ENCODE measurements around the gene SF3B6.
A peak's percentile ranks its signal among the peaks of the same experiment; 100 is the strongest.
"Not testable (repeated sequence)": the region's sequence is repeated elsewhere in the genome, so short reads cannot be mapped to it uniquely, and the experiment has no call there.

The SF3B6 gene

DNA sequence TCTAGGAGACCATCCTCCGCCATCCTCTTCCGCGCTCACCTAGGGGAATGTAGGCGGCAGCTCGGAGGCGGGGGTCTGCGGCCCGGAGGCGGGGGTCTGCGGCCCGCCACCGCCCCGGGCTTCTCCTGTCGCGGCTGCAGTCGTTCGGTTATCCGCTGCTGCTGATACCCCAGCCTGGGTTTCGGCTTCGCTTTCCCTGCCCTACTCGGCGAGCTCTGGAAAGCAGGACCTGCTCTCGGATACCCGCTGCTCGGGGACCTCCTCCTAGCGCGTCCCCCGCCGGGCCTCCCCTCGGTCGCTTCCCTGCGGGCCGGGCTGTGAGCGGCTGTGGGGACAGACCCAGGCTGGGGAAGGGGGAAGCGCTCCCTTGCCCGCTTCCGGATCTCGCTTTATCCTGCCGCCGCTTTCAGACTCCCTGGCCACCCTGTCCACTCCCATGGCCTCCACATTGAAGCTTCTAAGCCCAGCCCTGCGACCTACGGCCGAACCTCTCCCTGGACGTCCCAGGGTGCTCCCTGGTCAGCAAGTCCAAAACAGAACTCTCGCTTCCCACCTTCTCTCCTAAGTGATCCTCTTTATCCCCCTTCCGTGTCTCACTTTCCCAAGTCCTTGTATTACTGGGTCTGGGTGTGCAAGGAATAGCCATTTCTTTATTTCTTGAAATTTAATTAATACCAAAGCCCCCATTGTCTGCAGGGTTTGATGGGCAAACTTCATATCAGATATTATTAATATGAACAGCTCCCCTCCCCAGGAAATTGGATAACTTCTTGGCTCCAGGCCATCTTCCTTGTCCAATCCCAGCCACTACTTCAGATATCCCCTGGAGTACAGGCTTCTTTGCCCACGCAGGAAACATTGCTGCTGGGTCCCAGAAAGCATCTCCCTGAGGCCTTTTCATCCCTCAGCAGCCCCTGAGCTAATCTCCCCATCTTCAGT, 25.8 kb downstream of the SF3B6 start:
- H3K27me3 Mint-ChIP-seq, result peaks cover 1% of the 10 kb centered on the region
- no peaks in the 10 kb centered on the region for H3K36me3 Mint-ChIP-seq
- no peak overlapping the region for H3K27ac Mint-ChIP-seq
- H3K9me3 Mint-ChIP-seq (ENCODE audit: low read depth), result no peaks in the 10 kb centered on the region
- peaks cover 21% of the 10 kb centered on the region for H3K4me1 Mint-ChIP-seq (ENCODE audit: low read depth)
- H3K4me3 Mint-ChIP-seq, result no peak overlapping the region

DNA sequence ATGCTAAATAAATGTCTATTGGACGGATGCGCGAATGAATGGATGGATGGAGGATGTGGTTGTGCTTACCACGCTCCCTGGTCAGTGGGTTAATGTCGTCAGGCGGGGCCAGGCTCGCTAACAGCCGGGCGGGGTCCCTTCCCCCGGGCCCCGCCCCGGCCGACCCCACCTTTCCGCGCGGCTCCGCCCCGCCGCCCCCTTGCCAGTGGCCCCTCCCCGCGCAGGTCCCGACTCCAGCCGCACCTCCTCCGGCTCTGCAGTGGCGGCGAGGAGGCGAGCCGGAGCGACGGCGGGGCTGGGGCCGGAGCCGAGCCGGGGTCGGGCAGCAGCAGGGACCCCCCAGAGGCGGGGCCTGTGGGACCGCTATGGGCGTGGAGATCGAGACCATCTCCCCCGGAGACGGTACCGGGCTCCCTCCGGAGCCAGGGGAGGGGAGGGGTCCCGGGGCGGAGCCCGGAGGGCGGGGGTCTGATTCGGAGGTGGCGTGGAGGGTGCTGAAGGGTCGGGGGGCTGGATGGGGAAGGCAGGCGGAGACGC, 26.6 kb downstream of the SF3B6 start, which contains the start of gene FKBP1B:
TSS of gene FKBP1B (plus strand) at position 257 of the 537 bp plus-strand sequence. CDS start at position 366, 109 bp downstream.
- H3K4me3 Mint-ChIP-seq, result no peak within 1 kb of the TSS
- no peaks in the 10 kb centered on the region for H3K9me3 Mint-ChIP-seq (ENCODE audit: low read depth)
- H3K36me3 Mint-ChIP-seq, result no peaks in the 10 kb centered on the region
- H3K27me3 Mint-ChIP-seq, result peaks cover 1% of the 10 kb centered on the region
- H3K27ac Mint-ChIP-seq, result no peak within 1 kb of the TSS
- peaks cover 25% of the 10 kb centered on the region for H3K4me1 Mint-ChIP-seq (ENCODE audit: low read depth)

GRCh38 chr2:24048769-24049484, 27.2 kb downstream of the SF3B6 start:
- Mint-ChIP-seq H3K27ac (no peak overlapping the region), H3K9me3 (ENCODE audit: low read depth) (no peaks in the 10 kb centered on the region), H3K4me1 (ENCODE audit: low read depth) (peaks cover 25% of the 10 kb centered on the region), H3K27me3 (peaks cover 1% of the 10 kb centered on the region), H3K4me3 (no peak overlapping the region), H3K36me3 (no peaks in the 10 kb centered on the region)

DNA sequence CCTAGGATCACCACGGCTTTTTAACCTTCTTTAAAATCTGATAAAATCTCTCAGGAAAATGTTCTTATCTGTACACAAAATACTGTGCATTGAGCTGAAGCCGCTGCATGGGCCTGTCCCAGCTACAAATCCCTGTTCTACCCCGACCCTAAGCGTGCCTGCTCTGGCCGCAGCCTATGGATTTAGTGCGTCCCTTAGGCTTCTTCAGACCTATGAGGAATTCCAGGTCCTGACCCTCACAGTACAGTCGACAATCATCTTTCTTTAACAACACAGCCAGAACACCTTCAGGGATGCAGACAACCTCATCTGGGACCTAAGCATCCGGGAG, 28.5 kb downstream of the SF3B6 start:
- Mint-ChIP-seq H3K27ac (no peak overlapping the region), H3K4me1 (ENCODE audit: low read depth) (peaks cover 25% of the 10 kb centered on the region), H3K4me3 (peak overlapping the region; percentile 98), H3K27me3 (no peaks in the 10 kb centered on the region), H3K36me3 (no peaks in the 10 kb centered on the region), H3K9me3 (ENCODE audit: low read depth) (no peaks in the 10 kb centered on the region)

- Mint-ChIP-seq H3K27ac (peak within 1 kb of the TSS; percentile 94), H3K4me3 (peak within 1 kb of the TSS; percentile 98), H3K27me3 (no peaks in the 10 kb centered on the region), H3K4me1 (ENCODE audit: low read depth) (peaks cover 25% of the 10 kb centered on the region), H3K9me3 (ENCODE audit: low read depth) (no peaks in the 10 kb centered on the region), H3K36me3 (no peaks in the 10 kb centered on the region)
Measured at GRCh38 chr2:24046930-24047702, 29.0 kb downstream of the SF3B6 start, which contains the start of gene WDCP. Gene WDCP, minus strand, starts transcription at chr2:24047391. Its CDS starts 7,897 bp downstream, at chr2:24039494.

- Mint-ChIP-seq H3K27ac (peak overlapping the region; percentile 94), H3K27me3 (no peaks in the 10 kb centered on the region)
Measured at GRCh38 chr2:24046599-24046929, 29.6 kb downstream of the SF3B6 start.

DNA sequence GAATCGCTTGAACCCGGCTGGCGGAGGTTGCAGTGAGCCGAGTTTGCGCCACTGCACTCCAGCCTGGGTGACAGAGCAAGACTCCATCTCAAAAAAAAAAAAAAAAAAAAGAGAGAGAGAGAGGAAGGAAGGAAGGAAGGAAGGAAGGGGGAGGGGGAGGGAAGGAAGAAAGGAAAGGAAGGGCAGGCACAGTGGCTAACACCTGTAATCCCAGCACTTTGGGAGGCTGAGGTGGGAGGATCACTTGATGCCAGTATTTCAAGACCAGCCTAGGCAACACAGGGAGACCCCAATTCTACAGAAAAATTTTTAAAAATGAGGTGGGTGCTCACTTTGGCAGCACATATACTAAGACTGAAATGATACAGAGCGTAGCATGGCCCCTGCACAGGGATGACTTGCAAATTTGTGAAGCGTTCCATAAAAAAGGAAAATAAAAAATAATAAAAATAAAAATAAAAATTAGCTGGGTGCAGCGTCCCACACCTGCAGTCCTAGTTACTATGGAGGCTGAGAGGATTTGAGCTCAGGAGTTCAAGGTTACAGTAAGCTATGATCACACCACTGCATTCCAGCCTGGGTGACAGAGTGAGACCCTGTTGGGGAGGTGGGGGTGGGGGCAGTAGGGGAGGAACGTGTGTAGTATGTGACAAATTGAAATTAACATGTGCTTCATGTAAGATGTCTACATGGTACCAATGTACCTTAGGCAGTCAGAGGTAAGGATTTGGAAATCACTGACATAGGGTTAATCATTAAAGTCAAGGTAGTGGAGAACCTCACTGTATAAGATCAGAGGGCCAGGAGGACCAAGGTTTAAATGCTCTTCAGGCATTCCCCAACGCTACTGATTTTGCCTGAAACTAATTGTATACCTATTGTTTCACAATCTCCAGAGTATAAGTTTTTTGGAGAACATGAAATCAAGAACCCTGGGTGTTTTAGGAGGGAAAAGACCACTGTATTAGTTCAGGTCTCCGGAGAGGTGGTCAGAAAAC, 30.3 kb downstream of the SF3B6 start:
- Mint-ChIP-seq H3K27ac (no peak overlapping the region), H3K9me3 (ENCODE audit: low read depth) (no peaks in the 10 kb centered on the region), H3K4me3 (peak overlapping the region; percentile 98), H3K27me3 (no peaks in the 10 kb centered on the region), H3K36me3 (no peaks in the 10 kb centered on the region), H3K4me1 (ENCODE audit: low read depth) (peaks cover 25% of the 10 kb centered on the region)

More at GRCh38 chr2:24046599-24046929, 29.6 kb downstream of the SF3B6 start:
- Mint-ChIP-seq H3K4me3 (peak overlapping the region; percentile 98), H3K4me1 (ENCODE audit: low read depth) (peaks cover 25% of the 10 kb centered on the region), H3K36me3 (no peaks in the 10 kb centered on the region), H3K9me3 (ENCODE audit: low read depth) (no peaks in the 10 kb centered on the region)

GRCh38 chr2:24043133-24043532, 33.0 kb downstream of the SF3B6 start:
- not testable (repeated sequence) for H3K27me3 Mint-ChIP-seq; H3K4me3 Mint-ChIP-seq; H3K36me3 Mint-ChIP-seq; H3K27ac Mint-ChIP-seq; H3K9me3 Mint-ChIP-seq (ENCODE audit: low read depth)
- H3K4me1 Mint-ChIP-seq (ENCODE audit: low read depth), result peaks cover 22% of the 10 kb centered on the region

DNA sequence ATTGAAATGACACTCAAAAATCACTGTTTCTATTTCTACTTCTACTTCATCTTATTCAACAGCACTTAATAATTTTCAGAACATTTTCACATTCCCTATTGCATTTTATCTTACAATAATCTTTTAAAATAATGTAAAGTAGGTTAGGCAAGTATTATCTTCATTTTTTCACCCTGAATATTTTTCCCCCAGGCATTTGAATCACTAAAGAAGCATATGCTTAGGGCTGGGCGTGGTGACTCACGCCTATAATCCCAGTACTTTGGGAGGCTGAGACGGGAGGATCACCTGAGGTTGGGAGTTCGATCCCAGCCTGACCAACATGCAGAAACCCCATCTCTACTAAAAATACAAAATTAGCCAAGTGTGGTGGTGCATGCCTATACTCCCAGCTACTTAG, 35.6 kb downstream of the SF3B6 start:
- Mint-ChIP-seq H3K4me3 (no peak overlapping the region), H3K27ac (no peak overlapping the region), H3K4me1 (ENCODE audit: low read depth) (peaks cover 13% of the 10 kb centered on the region), H3K27me3 (no peaks in the 10 kb centered on the region), H3K9me3 (ENCODE audit: low read depth) (no peaks in the 10 kb centered on the region), H3K36me3 (peaks cover 6% of the 10 kb centered on the region)

- H3K4me1 Mint-ChIP-seq (ENCODE audit: low read depth), result peaks cover 12% of the 10 kb centered on the region
- H3K36me3 Mint-ChIP-seq, result peaks cover 6% of the 10 kb centered on the region
- no peaks in the 10 kb centered on the region for H3K9me3 Mint-ChIP-seq (ENCODE audit: low read depth)
- no peak overlapping the region for H3K4me3 Mint-ChIP-seq
- no peak overlapping the region for H3K27ac Mint-ChIP-seq
- H3K27me3 Mint-ChIP-seq, result no peaks in the 10 kb centered on the region
Measured at GRCh38 chr2:24038786-24039499, 37.2 kb downstream of the SF3B6 start.

GRCh38 chr2:24026233-24026632, 49.9 kb downstream of the SF3B6 start:
- H3K27ac Mint-ChIP-seq, result peak overlapping the region; percentile 28
- H3K27me3 Mint-ChIP-seq, result no peaks in the 10 kb centered on the region
- peaks cover 5% of the 10 kb centered on the region for H3K36me3 Mint-ChIP-seq
- H3K4me1 Mint-ChIP-seq (ENCODE audit: low read depth), result no peaks in the 10 kb centered on the region
- no peak overlapping the region for H3K4me3 Mint-ChIP-seq
- no peaks in the 10 kb centered on the region for H3K9me3 Mint-ChIP-seq (ENCODE audit: low read depth)

GRCh38 chr2:24024996-24025663, 51.0 kb downstream of the SF3B6 start:
- Mint-ChIP-seq H3K36me3 (peaks cover 2% of the 10 kb centered on the region), H3K9me3 (ENCODE audit: low read depth) (no peaks in the 10 kb centered on the region), H3K27ac (no peak overlapping the region), H3K4me3 (no peak overlapping the region), H3K4me1 (ENCODE audit: low read depth) (no peaks in the 10 kb centered on the region), H3K27me3 (no peaks in the 10 kb centered on the region)

DNA sequence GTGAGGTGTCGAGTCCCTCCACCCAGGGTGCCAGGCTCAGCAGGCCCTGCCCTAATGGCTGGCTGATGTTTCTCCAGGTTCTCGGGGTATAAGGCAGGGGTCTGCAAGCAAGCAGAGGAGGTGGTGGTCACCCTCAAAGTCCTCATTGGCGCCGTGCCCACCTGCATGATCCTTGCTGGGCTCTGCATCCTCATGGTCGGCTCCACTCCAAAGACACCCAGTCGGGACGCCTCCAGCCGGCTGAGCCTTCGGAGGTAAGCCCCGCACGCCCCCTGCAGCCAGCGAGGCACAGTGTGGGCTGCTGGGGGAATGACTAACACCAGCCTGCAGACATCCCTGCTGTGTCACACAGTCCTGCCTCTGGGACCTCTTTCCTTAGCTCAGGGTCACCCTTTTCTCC, 52.1 kb downstream of the SF3B6 start:
- Mint-ChIP-seq H3K27me3 (no peaks in the 10 kb centered on the region), H3K4me3 (no peak overlapping the region), H3K9me3 (ENCODE audit: low read depth) (no peaks in the 10 kb centered on the region), H3K4me1 (ENCODE audit: low read depth) (no peaks in the 10 kb centered on the region), H3K36me3 (peaks cover 2% of the 10 kb centered on the region), H3K27ac (no peak overlapping the region)

All from activated naive CD8-positive, alpha-beta T cell (primary cell).